K562 (cell line): ENCODE measurements around the gene RCL1. TPM values are rescaled to one million over a fixed set of nuclear protein-coding genes. Genes with fewer than 3 reads are reported as not detected.

Source experiments
- FOXK1 ChIP-seq: sonication (generic); formaldehyde crosslinking; IDR thresholded peaks from 2 replicates; pipeline ENCODE4 v1.8.0; 2022; ENCODE audit warnings: missing genetic modification reagents, mild to moderate bottlenecking, borderline replicate concordance
- KLF10 ChIP-seq: fragments of 250-450 bp; sonication (Bioruptor Pico); IDR thresholded peaks from 2 replicates; pipeline ENCODE4 v1.6.1; 2021; ENCODE audit warnings: matching md5 sums
- POLR2H ChIP-seq: IDR thresholded peaks from 2 replicates; pipeline ENCODE4 v1.6.1; 2016; ENCODE audit warnings: missing genetic modification characterization, low read depth, mild to moderate bottlenecking, control low read depth, missing compliant biosample characterization, moderate library complexity
- polyA plus RNA-seq, 8 experiments: library from polyadenylated mRNA; depleted of rRNA in 4 of 8; stranded (reverse) in 5 of 8; unstranded in 3 of 8; fragments of >200 nt; fragmentation: Nextera tagmentation in 2 of 8; fragmentation: Illumina TruSeq in 1 of 8; extraction: Ambion mirVana in 2 of 8; extraction: Trizol in 1 of 8; gene quantifications; 2 replicates each; pipeline versions ENCODE4 v1.2.1 to v1.2.3, GENCODE V29; 2011 to 2014; ENCODE audit warnings: inconsistent platforms in 1 of 8, missing spikeins in 1 of 8
- total RNA-seq, 7 experiments: library from RNA; depleted of rRNA in 6 of 7; stranded (reverse); fragments of >200 nt in 6 of 7; fragmentation: Illumina TruSeq in 2 of 7; extraction: Trizol in 2 of 7; gene quantifications; 2 replicates each; pipeline versions ENCODE4 v1.2.1 to v1.2.3, GENCODE V29; 2011 to 2021; ENCODE audit warnings: low replicate concordance in 1 of 7
- TF ChIP-seq, protein P1 (sequence below): fragments of 250-450 bp; sonication (Bioruptor Pico); IDR thresholded peaks from 2 replicates; pipeline ENCODE4 v1.5.0; 2021; ENCODE audit warnings: mild to moderate bottlenecking, borderline replicate concordance
- TF ChIP-seq, protein P2 (sequence below): fragments of 250-450 bp; sonication (Bioruptor Pico); IDR thresholded peaks from 2 replicates; pipeline ENCODE4 v1.8.0; 2022; ENCODE audit warnings: moderate library complexity, mild to moderate bottlenecking, inconsistent platforms
- TF ChIP-seq, protein P3 (sequence below): sonication (generic); formaldehyde crosslinking; IDR thresholded peaks from 2 replicates; pipeline ENCODE4 v1.8.0; 2022; ENCODE audit warnings: mild to moderate bottlenecking, missing genetic modification reagents

RCL1 gene
- total and polyA plus RNA-seq, 9 of the 15 experiments (the other 6 are each of a cell fraction or from before 2014, with no cell fraction given): 24.0 to 67.7 (median 38.6) TPM

DNA sequence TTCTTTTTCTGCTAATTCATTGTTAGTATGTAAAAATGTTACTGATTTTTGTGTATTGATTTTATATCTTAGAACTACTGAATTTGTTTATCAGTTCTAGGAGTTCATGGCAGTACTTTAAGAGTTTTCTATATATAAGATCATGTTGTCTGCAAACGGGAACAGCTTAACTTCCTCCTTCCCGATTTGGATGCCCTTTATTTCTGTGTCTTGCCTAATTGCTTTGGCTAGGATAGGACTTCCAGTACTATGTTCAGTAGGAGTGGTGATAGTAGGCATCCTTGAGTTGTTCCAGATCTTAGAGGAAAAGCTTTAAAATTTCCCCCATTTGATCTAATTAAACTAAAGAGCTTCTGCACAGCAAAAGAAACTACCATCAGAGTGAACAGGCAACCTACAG is 20.1 kb downstream of the RCL1 start (continued):
- TF ChIP-seq, protein P1, sequence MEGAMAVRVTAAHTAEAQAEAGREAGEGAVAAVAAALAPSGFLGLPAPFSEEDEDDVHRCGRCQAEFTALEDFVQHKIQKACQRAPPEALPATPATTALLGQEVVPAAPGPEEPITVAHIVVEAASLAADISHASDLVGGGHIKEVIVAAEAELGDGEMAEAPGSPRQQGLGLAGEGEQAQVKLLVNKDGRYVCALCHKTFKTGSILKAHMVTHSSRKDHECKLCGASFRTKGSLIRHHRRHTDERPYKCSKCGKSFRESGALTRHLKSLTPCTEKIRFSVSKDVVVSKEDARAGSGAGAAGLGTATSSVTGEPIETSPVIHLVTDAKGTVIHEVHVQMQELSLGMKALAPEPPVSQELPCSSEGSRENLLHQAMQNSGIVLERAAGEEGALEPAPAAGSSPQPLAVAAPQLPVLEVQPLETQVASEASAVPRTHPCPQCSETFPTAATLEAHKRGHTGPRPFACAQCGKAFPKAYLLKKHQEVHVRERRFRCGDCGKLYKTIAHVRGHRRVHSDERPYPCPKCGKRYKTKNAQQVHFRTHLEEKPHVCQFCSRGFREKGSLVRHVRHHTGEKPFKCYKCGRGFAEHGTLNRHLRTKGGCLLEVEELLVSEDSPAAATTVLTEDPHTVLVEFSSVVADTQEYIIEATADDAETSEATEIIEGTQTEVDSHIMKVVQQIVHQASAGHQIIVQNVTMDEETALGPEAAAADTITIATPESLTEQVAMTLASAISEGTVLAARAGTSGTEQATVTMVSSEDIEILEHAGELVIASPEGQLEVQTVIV (CRISPR knock-in tag): no peak
- TF ChIP-seq, protein P2, sequence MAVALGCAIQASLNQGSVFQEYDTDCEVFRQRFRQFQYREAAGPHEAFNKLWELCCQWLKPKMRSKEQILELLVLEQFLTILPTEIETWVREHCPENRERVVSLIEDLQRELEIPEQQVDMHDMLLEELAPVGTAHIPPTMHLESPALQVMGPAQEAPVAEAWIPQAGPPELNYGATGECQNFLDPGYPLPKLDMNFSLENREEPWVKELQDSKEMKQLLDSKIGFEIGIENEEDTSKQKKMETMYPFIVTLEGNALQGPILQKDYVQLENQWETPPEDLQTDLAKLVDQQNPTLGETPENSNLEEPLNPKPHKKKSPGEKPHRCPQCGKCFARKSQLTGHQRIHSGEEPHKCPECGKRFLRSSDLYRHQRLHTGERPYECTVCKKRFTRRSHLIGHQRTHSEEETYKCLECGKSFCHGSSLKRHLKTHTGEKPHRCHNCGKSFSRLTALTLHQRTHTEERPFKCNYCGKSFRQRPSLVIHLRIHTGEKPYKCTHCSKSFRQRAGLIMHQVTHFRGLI (CRISPR knock-in tag): no peak
- TF ChIP-seq POLR2H (tag) (no peak), KLF10 (CRISPR knock-in tag) (no peak), FOXK1 (CRISPR knock-in tag) (no peak)
- TF ChIP-seq, protein P3, sequence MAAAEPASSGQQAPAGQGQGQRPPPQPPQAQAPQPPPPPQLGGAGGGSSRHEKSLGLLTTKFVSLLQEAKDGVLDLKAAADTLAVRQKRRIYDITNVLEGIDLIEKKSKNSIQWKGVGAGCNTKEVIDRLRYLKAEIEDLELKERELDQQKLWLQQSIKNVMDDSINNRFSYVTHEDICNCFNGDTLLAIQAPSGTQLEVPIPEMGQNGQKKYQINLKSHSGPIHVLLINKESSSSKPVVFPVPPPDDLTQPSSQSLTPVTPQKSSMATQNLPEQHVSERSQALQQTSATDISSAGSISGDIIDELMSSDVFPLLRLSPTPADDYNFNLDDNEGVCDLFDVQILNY (CRISPR knock-in tag): no peak
